Measurements from ENCODE around the gene TLR6. TPM values are rescaled to one million over a fixed set of nuclear protein-coding genes. Genes with fewer than 3 reads are reported as not detected.
A peak's percentile ranks its signal among the peaks of the same experiment; 100 is the strongest.
"Not testable (repeated sequence)": the region's sequence is repeated elsewhere in the genome, so short reads cannot be mapped to it uniquely, and the experiment has no call there.

The TLR6 gene
- total and polyA plus RNA-seq, 11 donors: 0.15 to 9.8 (median 1.2) TPM

DNA sequence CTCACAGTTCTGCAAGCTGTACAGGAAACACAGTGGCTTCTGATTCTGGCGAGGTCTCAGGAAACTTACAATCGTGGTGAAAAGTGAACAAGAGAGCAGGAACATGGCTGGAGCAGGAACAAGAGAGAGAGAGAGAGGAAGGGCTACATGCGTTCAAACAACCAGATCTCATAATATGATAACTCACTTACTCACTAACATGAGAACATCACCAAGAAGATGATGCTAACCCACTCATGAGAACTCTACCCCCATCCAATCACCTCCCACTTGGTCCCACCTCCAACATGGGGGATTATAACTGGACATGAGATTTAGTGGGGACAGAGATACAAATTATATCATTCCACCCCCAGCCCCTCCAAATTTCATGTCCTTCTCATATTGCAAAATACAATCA, 42.2 kb downstream of the TLR6 start:
- Histone ChIP-seq H3K9me3 (peaks cover 0 to 8% (median 0%) of the 10 kb centered on the region in 12 donors), H3K36me3 (no peaks in the 10 kb centered on the region), H3K4me1 (peaks cover 0 to 39% (median 0%) of the 10 kb centered on the region in 12 donors), H3K27ac (no peak overlapping the region), H3K27me3 (no peaks in the 10 kb centered on the region), H3K4me3 (no peak overlapping the region)
- intact Hi-C loops (cut with DNase I): no loop called here
- WGBS, 4 donors: 51 to 61% (median 58%) methylated on average over 3 of the region's 3 CpGs
- TF ChIP-seq, protein P1, sequence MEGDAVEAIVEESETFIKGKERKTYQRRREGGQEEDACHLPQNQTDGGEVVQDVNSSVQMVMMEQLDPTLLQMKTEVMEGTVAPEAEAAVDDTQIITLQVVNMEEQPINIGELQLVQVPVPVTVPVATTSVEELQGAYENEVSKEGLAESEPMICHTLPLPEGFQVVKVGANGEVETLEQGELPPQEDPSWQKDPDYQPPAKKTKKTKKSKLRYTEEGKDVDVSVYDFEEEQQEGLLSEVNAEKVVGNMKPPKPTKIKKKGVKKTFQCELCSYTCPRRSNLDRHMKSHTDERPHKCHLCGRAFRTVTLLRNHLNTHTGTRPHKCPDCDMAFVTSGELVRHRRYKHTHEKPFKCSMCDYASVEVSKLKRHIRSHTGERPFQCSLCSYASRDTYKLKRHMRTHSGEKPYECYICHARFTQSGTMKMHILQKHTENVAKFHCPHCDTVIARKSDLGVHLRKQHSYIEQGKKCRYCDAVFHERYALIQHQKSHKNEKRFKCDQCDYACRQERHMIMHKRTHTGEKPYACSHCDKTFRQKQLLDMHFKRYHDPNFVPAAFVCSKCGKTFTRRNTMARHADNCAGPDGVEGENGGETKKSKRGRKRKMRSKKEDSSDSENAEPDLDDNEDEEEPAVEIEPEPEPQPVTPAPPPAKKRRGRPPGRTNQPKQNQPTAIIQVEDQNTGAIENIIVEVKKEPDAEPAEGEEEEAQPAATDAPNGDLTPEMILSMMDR (IDR thresholded peaks at IDR 0.05): no peak
- no peak for TF ChIP-seq POLR2A (IDR thresholded peaks at IDR 0.05)
- ATAC-seq (no peak), DNase-seq (no peak)

DNA sequence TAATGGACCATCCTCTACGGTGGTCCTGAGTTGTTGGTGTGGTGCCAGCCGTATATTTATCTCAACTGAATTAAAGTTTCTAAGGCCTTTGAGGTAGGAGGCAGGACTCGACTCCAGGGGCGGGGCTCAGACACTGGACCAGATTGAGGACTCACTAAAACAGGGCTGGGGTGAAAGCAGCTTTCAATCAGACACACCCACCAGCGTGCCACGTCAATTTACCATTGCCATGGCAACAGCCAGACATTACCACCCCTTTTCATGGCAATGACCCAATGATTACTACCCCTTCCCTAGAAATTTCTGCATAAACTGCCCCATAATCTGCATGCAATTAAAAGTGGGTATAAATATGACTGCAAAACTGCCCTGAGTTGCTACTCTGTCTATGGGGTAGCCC, 45.3 kb downstream of the TLR6 start:
- Histone ChIP-seq H3K27me3 (no peaks in the 10 kb centered on the region), H3K27ac (no peak overlapping the region), H3K9me3 (peaks cover 0 to 8% (median 0%) of the 10 kb centered on the region in 12 donors), H3K4me3 (no peak overlapping the region), H3K4me1 (peaks cover 0 to 41% (median 0%) of the 10 kb centered on the region in 12 donors), H3K36me3 (no peaks in the 10 kb centered on the region)
- ATAC-seq (no peak), DNase-seq (no peak)
- WGBS, 4 donors: 79 to 91% (median 88%) methylated on average over 6 of the region's 6 CpGs
- TF ChIP-seq POLR2A (IDR thresholded peaks at IDR 0.05): no peak
- TF ChIP-seq, protein P1 (IDR thresholded peaks at IDR 0.05): no peak
- intact Hi-C loops (cut with DNase I): no loop called here

DNA sequence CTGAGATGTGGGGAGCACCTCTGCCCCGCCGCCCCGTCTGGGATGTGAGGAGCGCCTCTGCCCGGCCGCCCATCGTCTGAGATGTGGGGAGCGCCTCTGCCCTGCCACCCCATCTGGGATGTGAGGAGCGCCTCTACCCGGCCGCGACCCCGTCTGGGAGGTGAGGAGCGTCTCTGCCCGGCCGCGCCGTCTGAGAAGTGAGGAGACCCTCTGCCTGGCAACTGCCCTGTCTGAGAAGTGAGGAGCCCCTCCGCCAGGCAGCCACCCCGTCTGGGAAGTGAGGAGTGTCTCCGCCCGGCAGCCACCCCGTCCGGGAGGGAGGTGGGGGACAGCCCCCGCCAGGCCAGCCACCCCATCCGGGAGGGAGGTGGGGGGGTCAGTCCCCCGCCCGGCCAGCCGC, 49.2 kb downstream of the TLR6 start:
- H3K4me3 ChIP-seq; H3K27me3 ChIP-seq; H3K27ac ChIP-seq; intact Hi-C loops (cut with DNase I); H3K36me3 ChIP-seq; ATAC-seq; DNase-seq; H3K9me3 ChIP-seq: not testable (repeated sequence)
- 94 to 98% (median 95%) methylated on average over 18 to 29 of the region's 29 CpGs; no CpG with 5 or more reads in 1 of the 4 donors for WGBS, 4 donors
- H3K4me1 ChIP-seq: peaks cover 0 to 28% (median 6%) of the 10 kb centered on the region in 12 donors

DNA sequence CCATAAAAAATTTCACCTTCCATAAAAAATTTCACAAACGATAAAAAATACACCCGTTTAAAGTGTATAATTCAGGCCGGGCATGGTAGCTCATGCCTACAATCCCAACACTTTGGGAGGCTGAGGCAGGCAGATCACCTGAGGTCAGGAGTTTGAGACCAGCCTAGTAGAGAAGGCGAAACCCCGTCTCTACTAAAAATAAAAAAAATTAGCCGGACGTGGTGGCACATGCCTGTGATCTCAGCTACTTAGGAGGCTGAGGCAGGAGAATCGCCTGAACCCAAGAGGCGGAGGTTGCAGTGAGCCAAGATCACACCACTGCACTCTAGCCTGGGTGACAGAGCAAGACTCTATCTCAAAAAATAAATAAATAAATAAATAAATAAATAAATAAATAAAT, 50.4 kb downstream of the TLR6 start:
- WGBS, 4 donors: 76 to 97% (median 94%) methylated on average over 9 of the region's 9 CpGs
- Histone ChIP-seq H3K4me3 (peak overlapping the region in 1 of 12 donors; percentile 29), H3K36me3 (peaks cover 0 to 13% (median 0%) of the 10 kb centered on the region in 9 donors), H3K27ac (peak overlapping the region in 10 of 12 donors; percentile 42 to 93 (median 62)), H3K4me1 (peaks cover 0 to 38% (median 6%) of the 10 kb centered on the region in 12 donors)
- intact Hi-C loops (cut with DNase I); H3K27me3 ChIP-seq; ATAC-seq; H3K9me3 ChIP-seq; DNase-seq: not testable (repeated sequence)

DNA sequence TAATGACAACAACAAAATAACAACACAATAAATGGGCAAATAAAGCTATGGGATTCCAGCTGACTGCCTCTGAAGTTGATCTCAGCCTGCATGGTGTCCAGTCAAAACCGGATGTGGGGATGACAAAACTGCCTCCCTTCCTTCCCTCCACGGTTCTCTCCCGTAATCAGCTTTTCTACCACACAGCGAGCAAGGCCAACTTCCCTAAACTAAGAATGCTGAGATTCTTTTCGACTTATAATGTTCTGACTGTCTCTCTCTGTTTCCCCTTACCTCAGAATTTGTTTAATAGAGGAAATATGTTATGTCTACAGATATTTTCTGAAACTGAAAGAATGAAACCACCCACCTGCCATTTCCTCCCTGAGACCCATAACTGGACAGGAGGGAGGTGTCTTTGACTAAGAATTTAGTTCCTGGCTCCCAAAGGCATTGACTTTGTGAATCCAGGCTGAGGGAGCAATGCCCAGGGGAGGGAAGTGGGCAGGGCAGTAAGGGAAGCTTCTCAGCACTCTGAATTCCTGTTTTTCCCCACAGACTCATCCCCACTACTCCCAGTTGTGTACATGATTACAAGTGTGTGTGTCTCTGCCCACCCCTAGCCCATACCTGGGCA, 51.0 kb downstream of the TLR6 start:
- peak in 4 of 5 donors; percentile 35 to 50 (median 41) for DNase-seq
- Histone ChIP-seq H3K4me1 (peaks cover 0 to 39% (median 6%) of the 10 kb centered on the region in 12 donors), H3K4me3 (peak overlapping the region in 9 of 12 donors; percentile 29 to 56 (median 43)), H3K27ac (peak overlapping the region; percentile 14 to 93 (median 62)), H3K9me3 (peaks cover 0 to 6% (median 0%) of the 10 kb centered on the region in 12 donors), H3K27me3 (no peaks in the 10 kb centered on the region), H3K36me3 (peaks cover 0 to 16% (median 0%) of the 10 kb centered on the region in 9 donors)
- intact Hi-C loops (cut with DNase I): no loop called here
- WGBS, 4 donors: 28 to 45% (median 31%) methylated on average over 5 of the region's 5 CpGs
- no peak for TF ChIP-seq POLR2A (IDR thresholded peaks at IDR 0.05)
- TF ChIP-seq, protein P1 (IDR thresholded peaks at IDR 0.05): no peak
- peak; percentile 39 to 89 (median 84) for ATAC-seq

Measured in heart left ventricle (tissue), 16 donors.